Osteoblast (primary cell): ENCODE results near the gene RALGPS1. TPM values are rescaled to one million over a fixed set of nuclear protein-coding genes. Genes with fewer than 3 reads are reported as not detected.

ENCODE experiments used
- DNase-seq: peaks from one replicate; pipeline ENCODE4 v3.0.0; 2011; ENCODE audit warnings: low spot score, mixed read lengths; ENCODE audit not compliant: insufficient read length; ENCODE audit errors: missing footprints
- H2AFZ ChIP-seq: 2 replicates; pipeline ENCODE4 v1.6.0; 2011; ENCODE audit warnings: mild to moderate bottlenecking, low read length
- H3K27ac ChIP-seq: 2 replicates; pipeline ENCODE4 v1.5.1; 2011; ENCODE audit warnings: mild to moderate bottlenecking, low read depth, low read length, moderate library complexity
- H3K27me3 ChIP-seq: 2 replicates; pipeline ENCODE4 v1.6.0; 2012; ENCODE audit warnings: mild to moderate bottlenecking, control low read depth, inconsistent platforms, low read length, moderate library complexity; ENCODE audit not compliant: insufficient read depth
- H3K36me3 ChIP-seq: 2 replicates; pipeline ENCODE4 v1.5.1; 2011; ENCODE audit warnings: mild to moderate bottlenecking, low read length, control low read depth, moderate library complexity; ENCODE audit not compliant: insufficient read depth
- H3K4me1 ChIP-seq: 2 replicates; pipeline ENCODE4 v1.5.1; 2011; ENCODE audit warnings: mild to moderate bottlenecking, low read length, control low read depth, moderate library complexity; ENCODE audit not compliant: insufficient read depth
- H3K4me2 ChIP-seq: 2 replicates; pipeline ENCODE4 v1.6.0; 2011; ENCODE audit warnings: mild to moderate bottlenecking, low read length; ENCODE audit not compliant: insufficient read depth
- H3K4me3 ChIP-seq: fragments of 200-600 bp; sonication (generic); 3 replicates; pipeline ENCODE4 v1.5.1; 2012; ENCODE audit warnings: mild to moderate bottlenecking, low read length, inconsistent platforms; ENCODE audit not compliant: insufficient read depth
- H3K79me2 ChIP-seq: 2 replicates; pipeline ENCODE4 v1.6.0; 2012; ENCODE audit warnings: mild to moderate bottlenecking, low read length, control low read depth, inconsistent platforms; ENCODE audit not compliant: insufficient read depth
- H3K9me3 ChIP-seq: 2 replicates; pipeline ENCODE4 v1.5.1; 2011; ENCODE audit warnings: low read depth, low read length, control low read depth
- H4K20me1 ChIP-seq: 2 replicates; pipeline ENCODE4 v1.6.0; 2012; ENCODE audit warnings: mild to moderate bottlenecking, low read length, control low read depth; ENCODE audit not compliant: insufficient read depth
- CTCF ChIP-seq: IDR thresholded peaks from 2 replicates; pipeline ENCODE4 v1.5.1; 2011; ENCODE audit warnings: mild to moderate bottlenecking, low read depth, low read length, moderate library complexity; ENCODE audit errors: extremely low read depth
- total RNA-seq: library from RNA; depleted of rRNA; stranded (reverse); fragments of >200 nt; gene quantifications from 2 replicates; pipeline ENCODE4 v1.2.3, GENCODE V29; 2012

RALGPS1 gene
- total RNA-seq, 1 donor = 5.1 TPM

GRCh38 chr9:127232833-127233549, 318.4 kb downstream of the RALGPS1 start:
- Histone ChIP-seq H3K27me3 (peaks cover 3% of the 10 kb centered on the region), H3K9me3 (no peaks in the 10 kb centered on the region), H3K36me3 (no peaks in the 10 kb centered on the region), H3K4me1 (no peaks in the 10 kb centered on the region), H3K4me2 (no peak overlapping the region), H3K4me3 (no peak overlapping the region), H2AFZ (no peak overlapping the region), H3K27ac (no peak overlapping the region), H3K79me2 (no peaks in the 10 kb centered on the region), H4K20me1 (no peaks in the 10 kb centered on the region)
- DNase-seq = no peak
- TF ChIP-seq CTCF = no peak

GRCh38 chr9:127233550-127233949, 319.0 kb downstream of the RALGPS1 start:
- peak overlapping the region; percentile 16 for H3K4me2 ChIP-seq
- no peak overlapping the region for H3K4me3 ChIP-seq
- no peaks in the 10 kb centered on the region for H4K20me1 ChIP-seq
- TF ChIP-seq CTCF = no peak
- no peaks in the 10 kb centered on the region for H3K79me2 ChIP-seq
- no peaks in the 10 kb centered on the region for H3K9me3 ChIP-seq
- H2AFZ ChIP-seq = peak overlapping the region; percentile 2
- DNase-seq = no peak
- H3K4me1 ChIP-seq = no peaks in the 10 kb centered on the region
- H3K27me3 ChIP-seq = peaks cover 3% of the 10 kb centered on the region
- H3K27ac ChIP-seq = no peak overlapping the region
- H3K36me3 ChIP-seq = no peaks in the 10 kb centered on the region

GRCh38 chr9:127233989-127234388, 319.4 kb downstream of the RALGPS1 start:
- H3K4me1 ChIP-seq = no peaks in the 10 kb centered on the region

More at GRCh38 chr9:127233989-127234388, 319.4 kb downstream of the RALGPS1 start:
- no peaks in the 10 kb centered on the region for H3K9me3 ChIP-seq
- H3K36me3 ChIP-seq = no peaks in the 10 kb centered on the region
- no peak for DNase-seq
- H3K27me3 ChIP-seq = peaks cover 3% of the 10 kb centered on the region
- no peaks in the 10 kb centered on the region for H3K79me2 ChIP-seq
- H3K27ac ChIP-seq = no peak overlapping the region
- no peak for TF ChIP-seq CTCF
- no peaks in the 10 kb centered on the region for H4K20me1 ChIP-seq
- no peak overlapping the region for H2AFZ ChIP-seq
- no peak overlapping the region for H3K4me2 ChIP-seq
- no peak overlapping the region for H3K4me3 ChIP-seq
